K562 (cell line): ENCODE measurements around the gene ECSIT. TPM values are rescaled to one million over a fixed set of nuclear protein-coding genes. Genes with fewer than 3 reads are reported as not detected.

Source experiments
- EP400 ChIP-seq: fragments of 450-650 bp; IDR thresholded peaks from 2 replicates; pipeline ENCODE4 v1.6.1; 2017; ENCODE audit warnings: antibody characterized with exemption, mild to moderate bottlenecking, moderate library complexity
- FOXA3 ChIP-seq, 2 experiments: fragments of 450-650 bp in 1 of 2; sonication (generic) in 1 of 2; formaldehyde crosslinking; IDR thresholded peaks in 1 of 2; conservative IDR thresholded peaks in 1 of 2; 2 replicates each; pipeline versions ENCODE4 v1.4.0 to v1.8.0; 2020 to 2022; ENCODE audit warnings: mild to moderate bottlenecking in 2 of 2, missing genetic modification reagents in 1 of 2
- FOXJ2 ChIP-seq: fragments of 200-800 bp; sonication (Bioruptor generic); IDR thresholded peaks from 2 replicates; pipeline ENCODE4 v1.6.1; 2016; ENCODE audit warnings: missing genetic modification characterization, missing compliant biosample characterization
- HNRNPH1 ChIP-seq: fragments of 200-400 bp; formaldehyde crosslinking; optimal IDR thresholded peaks from 2 replicates; pipeline ENCODE3; 2017; ENCODE audit warnings: low read depth, mild to moderate bottlenecking, low read length, moderate library complexity
- NR2C2 ChIP-seq, 2 experiments: fragments of 200-800 bp in 1 of 2; sonication (Bioruptor generic) in 1 of 2; sonication (generic) in 1 of 2; formaldehyde crosslinking in 1 of 2; IDR thresholded peaks; 2 replicates each; pipeline versions ENCODE4 v1.6.1 to v1.8.0; 2016 to 2022; ENCODE audit warnings: mild to moderate bottlenecking in 1 of 2, missing compliant biosample characterization in 1 of 2, missing genetic modification characterization in 1 of 2, missing genetic modification reagents in 1 of 2
- NR2F6 ChIP-seq: fragments of 450-650 bp; formaldehyde crosslinking; IDR thresholded peaks from 2 replicates; pipeline ENCODE4 v1.4.0; 2020; ENCODE audit warnings: mild to moderate bottlenecking
- POLR2H ChIP-seq: IDR thresholded peaks from 2 replicates; pipeline ENCODE4 v1.6.1; 2016; ENCODE audit warnings: missing genetic modification characterization, low read depth, mild to moderate bottlenecking, control low read depth, missing compliant biosample characterization, moderate library complexity
- REST ChIP-seq, 2 experiments: fragments of 450-650 bp; formaldehyde crosslinking in 1 of 2; IDR thresholded peaks; 2 replicates each; pipeline versions ENCODE4 v1.4.0 to v1.6.1; 2014 to 2020; ENCODE audit warnings: mild to moderate bottlenecking in 2 of 2, borderline replicate concordance in 1 of 2, low read depth in 1 of 2
- SIN3A ChIP-seq, 2 experiments: fragments of 150-350 bp in 1 of 2; IDR thresholded peaks; 2 replicates each; pipeline ENCODE4 v1.6.1; 2011 to 2016; ENCODE audit warnings: borderline replicate concordance in 2 of 2, low read depth in 2 of 2, low read length in 2 of 2, mild to moderate bottlenecking in 2 of 2, moderate library complexity in 2 of 2; ENCODE audit not compliant: control insufficient read depth in 1 of 2
- TAF1 ChIP-seq: IDR thresholded peaks from 2 replicates; pipeline ENCODE4 v1.6.1; 2011; ENCODE audit warnings: mild to moderate bottlenecking, low read length, moderate library complexity; ENCODE audit not compliant: insufficient read depth, control insufficient read depth, severe bottlenecking; ENCODE audit errors: extremely low read depth
- USF1 ChIP-seq: sonication (generic); formaldehyde crosslinking; IDR thresholded peaks from 2 replicates; pipeline ENCODE4 v1.9.0; 2022; ENCODE audit warnings: mild to moderate bottlenecking, missing genetic modification reagents
- ZNF740 ChIP-seq, 3 experiments: fragments of 200-800 bp in 1 of 3; sonication (Bioruptor generic) in 1 of 3; sonication (generic) in 1 of 3; formaldehyde crosslinking in 1 of 3; IDR thresholded peaks; 2 replicates each; pipeline versions ENCODE4 v1.6.1 to v1.8.0; 2016 to 2022; ENCODE audit warnings: mild to moderate bottlenecking in 2 of 3, missing compliant biosample characterization in 2 of 3, missing genetic modification characterization in 2 of 3, missing genetic modification reagents in 1 of 3
- polyA plus RNA-seq, 8 experiments: library from polyadenylated mRNA; depleted of rRNA in 4 of 8; stranded (reverse) in 5 of 8; unstranded in 3 of 8; fragments of >200 nt; fragmentation: Nextera tagmentation in 2 of 8; fragmentation: Illumina TruSeq in 1 of 8; extraction: Ambion mirVana in 2 of 8; extraction: Trizol in 1 of 8; gene quantifications; 2 replicates each; pipeline versions ENCODE4 v1.2.1 to v1.2.3, GENCODE V29; 2011 to 2014; ENCODE audit warnings: inconsistent platforms in 1 of 8, missing spikeins in 1 of 8
- total RNA-seq, 7 experiments: library from RNA; depleted of rRNA in 6 of 7; stranded (reverse); fragments of >200 nt in 6 of 7; fragmentation: Illumina TruSeq in 2 of 7; extraction: Trizol in 2 of 7; gene quantifications; 2 replicates each; pipeline versions ENCODE4 v1.2.1 to v1.2.3, GENCODE V29; 2011 to 2021; ENCODE audit warnings: low replicate concordance in 1 of 7

ECSIT gene
- total and polyA plus RNA-seq, 9 of the 15 experiments (the other 6 are each of a cell fraction or from before 2014, with no cell fraction given): 1.1 to 82.5 (median 43.9) TPM

- peak; percentile 99 for TF ChIP-seq REST (IDR thresholded peaks at IDR 0.05; ENCODE audit: borderline replicate concordance)
- peak; percentile 96 for TF ChIP-seq REST (CRISPR knock-in tag; IDR thresholded peaks at IDR 0.05; ENCODE audit: low read depth)
- no peak for TF ChIP-seq FOXJ2 (tag)
- peak; percentile 99 for TF ChIP-seq SIN3A (IDR thresholded peaks at IDR 0.05; ENCODE audit: borderline replicate concordance in 2 of 2, control insufficient read depth in 1 of 2, low read depth in 2 of 2, low read length in 2 of 2)
- peak; percentile 74 for TF ChIP-seq TAF1
- no peak for TF ChIP-seq ZNF740 (CRISPR knock-in tag; IDR thresholded peaks at IDR 0.05)
- no peak for TF ChIP-seq ZNF740 (tag; IDR thresholded peaks at IDR 0.05)
- TF ChIP-seq FOXA3 (CRISPR knock-in tag; conservative IDR thresholded peaks at IDR 0.05 in 1 of 2, IDR thresholded peaks at IDR 0.05 in 1 of 2): peak in 1 of 2 experiments; percentile 53; a peak in 1 of 4 replicates
- peak; percentile 99 for TF ChIP-seq NR2C2 (CRISPR knock-in tag; IDR thresholded peaks at IDR 0.05)
- peak; percentile 100 for TF ChIP-seq NR2C2 (tag; IDR thresholded peaks at IDR 0.05)
- TF ChIP-seq USF1 (CRISPR knock-in tag): peak; percentile 44; the same call in 1 of the 2 replicates
- no peak for TF ChIP-seq NR2F6
- TF ChIP-seq POLR2H: peak; percentile 30
- peak; percentile 93 for TF ChIP-seq EP400
- TF ChIP-seq HNRNPH1: no peak
These were observed at the start of gene ECSIT (continued) for GRCh38 chr19:11528551-11529341.
